ENCODE results near the gene HSD11B1. TPM values are rescaled to one million over a fixed set of nuclear protein-coding genes. Genes with fewer than 3 reads are reported as not detected.

The HSD11B1 gene
- total and polyA plus RNA-seq, 2 of the 4 experiments (the other 2 are of a cell fraction), result 0.41 to 0.72 TPM

GRCh38 chr1:209752890-209753289, 48.2 kb downstream of the HSD11B1 start:
- intact Hi-C loops (cut with micrococcal nuclease), result no loop called here

More at GRCh38 chr1:209752890-209753289, 48.2 kb downstream of the HSD11B1 start:
- 0 out of 2 replicates have a peak, but pooled peaks cover 3% of the 10 kb centered on the region for H3K9me1 ChIP-seq (ENCODE audit: insufficient read depth, low read length)
- no peak overlapping the region for H4K91ac ChIP-seq (ENCODE audit: insufficient read depth, low read depth, low read length)
- no peak overlapping the region for H3K4ac ChIP-seq (ENCODE audit: low read depth, low read length)
- H3K23ac ChIP-seq (ENCODE audit: low read depth, low read length), result no peak overlapping the region
- H3K4me1 ChIP-seq (ENCODE audit: control insufficient read depth, insufficient read depth, low read length), result no peaks in the 10 kb centered on the region
- H4K8ac ChIP-seq (ENCODE audit: low read depth in 2 of 2, low read length in 2 of 2), result no peak overlapping the region
- H3K9me3 ChIP-seq (ENCODE audit: control insufficient read depth, insufficient read depth, low read length), result no peaks in the 10 kb centered on the region
- no peak overlapping the region for H2BK120ac ChIP-seq (ENCODE audit: low read depth, low read length)
- no peak overlapping the region for H3K14ac ChIP-seq (replicated peaks; ENCODE audit: low read depth, low read length)
- no TSS peak for BruUV-seq (replicated peaks)
- no peak overlapping the region for H2BK20ac ChIP-seq (ENCODE audit: low read depth, low read length)
- ChIA-PET POLR2A (ENCODE audit: unreplicated experiment) (no interaction called here), CTCF (no interaction called here)
- no peaks in the 10 kb centered on the region for H3K79me1 ChIP-seq (ENCODE audit: low read depth in 1 of 2, low read length in 2 of 2)
- H3K36me3 ChIP-seq (ENCODE audit: control insufficient read depth, insufficient read depth, low read length), result no peaks in the 10 kb centered on the region
- no peak overlapping the region for H2BK5ac ChIP-seq (ENCODE audit: low read depth, low read length, poor library complexity, severe bottlenecking)
- H3K27me3 ChIP-seq (ENCODE audit: control insufficient read depth, insufficient read depth, low read length), result peaks cover 3% of the 10 kb centered on the region; the same call in 1 of the 2 replicates
- H2AFZ ChIP-seq (replicated peaks; ENCODE audit: low read length, poor library complexity), result no peak overlapping the region
- WGBS, 2 experiments (ENCODE audit: extremely low coverage in 2 of 2, insufficient read length in 1 of 2), result no CpG with 5 or more reads among the region's 3 CpGs
- DNase-seq, result no peak
- TF ChIP-seq POLR2A (IDR thresholded peaks at IDR 0.05; ENCODE audit: low read depth, low read length), result no peak
- TF ChIP-seq SMC3 (IDR thresholded peaks at IDR 0.05; ENCODE audit: low read depth, low read length), result no peak
- no peak for TF ChIP-seq CEBPB (IDR thresholded peaks at IDR 0.05; ENCODE audit: low read depth, low read length)
- TF ChIP-seq MAZ (IDR thresholded peaks at IDR 0.05; ENCODE audit: borderline replicate concordance, low read depth, low read length), result no peak
- TF ChIP-seq ELK1 (IDR thresholded peaks at IDR 0.05; ENCODE audit: borderline replicate concordance, low read depth, low read length), result no peak
- TF ChIP-seq FOS (IDR thresholded peaks at IDR 0.05; ENCODE audit: low read depth, low read length), result no peak
- no peak for TF ChIP-seq USF2 (IDR thresholded peaks at IDR 0.05; ENCODE audit: low read depth, low read length)
- no peak for ATAC-seq (ENCODE audit: low read depth)
- no peak overlapping the region for H3K9ac ChIP-seq (ENCODE audit: low read depth, low read length)
- no peak overlapping the region for H2BK15ac ChIP-seq (ENCODE audit: low read depth, low read length)
- no peak overlapping the region for H3K27ac ChIP-seq (ENCODE audit: insufficient read depth, low read length)
- no peaks in the 10 kb centered on the region for H4K20me1 ChIP-seq (ENCODE audit: insufficient read depth, low read length)
- H4K5ac ChIP-seq (ENCODE audit: low read depth, low read length), result no peak overlapping the region
- no peak overlapping the region for H2AK9ac ChIP-seq (replicated peaks; ENCODE audit: low read depth, low read length, poor library complexity)
- in situ Hi-C loops (cut with MboI; ENCODE audit: low sequenced_read_pairs), result no loop called here
- no peak overlapping the region for H3K56ac ChIP-seq (ENCODE audit: extremely low read depth, insufficient read depth, low read length)
- no peak overlapping the region for H2AK5ac ChIP-seq (ENCODE audit: low read depth, low read length)
- H3K4me3 ChIP-seq (ENCODE audit: insufficient read depth, low read depth, low read length), result no peak overlapping the region
- H3K4me2 ChIP-seq (ENCODE audit: low read depth, low read length), result no peak overlapping the region
- H3K18ac ChIP-seq (ENCODE audit: low read depth, low read length), result no peak overlapping the region
- dilution Hi-C loops (cut with HindIII; ENCODE audit: low sequenced_read_pairs, unreplicated experiment), result no loop called here

Data from IMR-90 (cell line).